ENCODE data around the gene DSTN.
A peak's percentile ranks its signal among the peaks of the same experiment; 100 is the strongest.

Gene DSTN

DNA sequence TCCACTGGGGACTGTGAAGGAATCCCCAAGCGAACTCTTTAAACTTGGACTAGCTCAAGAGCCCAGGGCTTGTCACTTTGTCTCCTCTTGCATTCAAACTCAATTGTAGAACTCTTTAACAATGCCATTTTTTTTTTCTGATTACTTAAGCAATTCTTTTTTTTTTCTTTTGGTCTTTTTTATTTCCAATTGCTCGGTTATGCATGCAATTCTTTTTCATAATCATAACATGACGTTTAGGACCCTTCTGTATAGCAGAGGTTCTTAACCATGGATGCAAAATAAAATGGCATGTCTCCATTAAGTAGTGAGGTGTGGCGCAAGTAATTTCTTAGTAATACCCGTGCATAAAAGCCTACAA is 38.2 kb upstream of the DSTN start:
- H3K4me3 ChIP-seq (ENCODE audit: insufficient read depth, low read depth, low read length, poor library complexity, severe bottlenecking): peak overlapping the region; percentile 62
- H3K27me3 ChIP-seq (replicated peaks; ENCODE audit: control insufficient read depth, insufficient read depth, low read length, poor library complexity, severe bottlenecking): peaks cover 7% of the 10 kb centered on the region
- H3K27ac ChIP-seq (ENCODE audit: insufficient read depth, low read length, poor library complexity, severe bottlenecking): peak overlapping the region; percentile 27
- no peak for DNase-seq
- H3K36me3 ChIP-seq (ENCODE audit: control insufficient read depth, insufficient read depth, low read length): no peaks in the 10 kb centered on the region
- no peaks in the 10 kb centered on the region for H3K9me3 ChIP-seq (ENCODE audit: control insufficient read depth, low read length)
- peaks cover 11% of the 10 kb centered on the region for H3K4me1 ChIP-seq (ENCODE audit: control insufficient read depth, insufficient read depth, low read length, poor library complexity, severe bottlenecking)

DNA sequence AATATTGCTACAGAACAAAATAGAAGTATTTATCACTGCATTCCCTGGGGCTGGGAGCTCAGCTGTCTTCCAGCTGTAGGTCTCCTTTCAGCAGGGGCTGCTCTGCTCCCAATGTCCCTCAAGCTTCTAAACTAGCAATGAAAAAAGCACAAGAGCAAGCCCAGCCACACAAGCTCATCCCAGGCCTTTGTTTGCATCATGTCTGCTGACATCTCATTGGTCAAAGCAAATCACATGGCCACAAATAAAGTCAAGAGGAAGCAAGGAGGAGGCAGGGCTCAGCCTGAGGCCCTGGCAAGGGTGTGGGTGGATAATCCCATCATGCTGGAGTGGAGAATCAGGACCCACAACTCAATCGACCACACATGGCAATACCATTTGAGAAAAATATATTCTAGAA is 36.5 kb upstream of the DSTN start:
- no peak overlapping the region for H3K4me3 ChIP-seq (ENCODE audit: insufficient read depth, low read depth, low read length, poor library complexity, severe bottlenecking)
- DNase-seq: no peak
- H3K9me3 ChIP-seq (ENCODE audit: control insufficient read depth, low read length): no peaks in the 10 kb centered on the region
- H3K27ac ChIP-seq (ENCODE audit: insufficient read depth, low read length, poor library complexity, severe bottlenecking): no peak overlapping the region
- no peaks in the 10 kb centered on the region for H3K36me3 ChIP-seq (ENCODE audit: control insufficient read depth, insufficient read depth, low read length)
- peaks cover 11% of the 10 kb centered on the region for H3K4me1 ChIP-seq (ENCODE audit: control insufficient read depth, insufficient read depth, low read length, poor library complexity, severe bottlenecking)
- H3K27me3 ChIP-seq (replicated peaks; ENCODE audit: control insufficient read depth, insufficient read depth, low read length, poor library complexity, severe bottlenecking): peaks cover 7% of the 10 kb centered on the region

GRCh38 chr20:17534077-17534476 is 35.8 kb upstream of the DSTN start:
- Histone ChIP-seq H3K27ac (ENCODE audit: insufficient read depth, low read length, poor library complexity, severe bottlenecking) (no peak overlapping the region), H3K9me3 (ENCODE audit: control insufficient read depth, low read length) (no peaks in the 10 kb centered on the region), H3K4me1 (ENCODE audit: control insufficient read depth, insufficient read depth, low read length, poor library complexity, severe bottlenecking) (peaks cover 11% of the 10 kb centered on the region), H3K36me3 (ENCODE audit: control insufficient read depth, insufficient read depth, low read length) (no peaks in the 10 kb centered on the region), H3K27me3 (replicated peaks; ENCODE audit: control insufficient read depth, insufficient read depth, low read length, poor library complexity, severe bottlenecking) (peaks cover 7% of the 10 kb centered on the region), H3K4me3 (ENCODE audit: insufficient read depth, low read depth, low read length, poor library complexity, severe bottlenecking) (no peak overlapping the region)
- DNase-seq: no peak

DNA sequence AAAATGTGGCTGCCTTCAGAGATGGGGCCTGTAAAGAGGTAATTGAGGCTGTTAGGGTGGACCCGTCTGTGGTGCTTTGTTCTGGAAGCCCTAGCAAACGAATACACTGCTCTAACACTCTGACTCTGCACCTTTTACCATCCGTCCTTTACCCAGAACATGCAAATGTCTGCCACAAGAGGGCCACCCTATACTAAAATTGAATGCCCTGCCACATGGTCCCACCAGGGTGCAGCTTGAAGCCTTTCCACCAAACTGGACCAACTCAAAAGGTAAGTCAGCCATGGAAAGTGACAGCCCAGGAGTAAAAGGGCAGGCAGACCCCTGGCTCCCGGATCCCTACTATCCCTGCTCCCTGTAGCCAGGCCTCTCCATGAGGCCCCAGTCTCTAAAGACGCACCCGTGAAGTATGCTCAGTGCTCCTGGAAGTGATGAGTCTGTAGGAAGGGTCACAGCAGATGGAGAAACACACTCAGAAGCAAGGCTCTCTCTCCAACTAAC is 32.9 kb upstream of the DSTN start:
- no peak overlapping the region for H3K4me3 ChIP-seq (ENCODE audit: insufficient read depth, low read depth, low read length, poor library complexity, severe bottlenecking)
- H3K4me1 ChIP-seq (ENCODE audit: control insufficient read depth, insufficient read depth, low read length, poor library complexity, severe bottlenecking): peaks cover 3% of the 10 kb centered on the region
- no peaks in the 10 kb centered on the region for H3K9me3 ChIP-seq (ENCODE audit: control insufficient read depth, low read length)
- no peak overlapping the region for H3K27ac ChIP-seq (ENCODE audit: insufficient read depth, low read length, poor library complexity, severe bottlenecking)
- peak; percentile 28 to 50 (median 36) for DNase-seq
- no peaks in the 10 kb centered on the region for H3K36me3 ChIP-seq (ENCODE audit: control insufficient read depth, insufficient read depth, low read length)
- no peaks in the 10 kb centered on the region for H3K27me3 ChIP-seq (replicated peaks; ENCODE audit: control insufficient read depth, insufficient read depth, low read length, poor library complexity, severe bottlenecking)

GRCh38 chr20:17537959-17538358 is 31.9 kb upstream of the DSTN start:
- Histone ChIP-seq H3K4me3 (ENCODE audit: insufficient read depth, low read depth, low read length, poor library complexity, severe bottlenecking) (no peak overlapping the region), H3K9me3 (ENCODE audit: control insufficient read depth, low read length) (no peaks in the 10 kb centered on the region), H3K27ac (ENCODE audit: insufficient read depth, low read length, poor library complexity, severe bottlenecking) (no peak overlapping the region), H3K36me3 (ENCODE audit: control insufficient read depth, insufficient read depth, low read length) (no peaks in the 10 kb centered on the region), H3K27me3 (replicated peaks; ENCODE audit: control insufficient read depth, insufficient read depth, low read length, poor library complexity, severe bottlenecking) (no peaks in the 10 kb centered on the region), H3K4me1 (ENCODE audit: control insufficient read depth, insufficient read depth, low read length, poor library complexity, severe bottlenecking) (peaks cover 3% of the 10 kb centered on the region)
- DNase-seq: no peak

- Histone ChIP-seq H3K27ac (ENCODE audit: insufficient read depth, low read length, poor library complexity, severe bottlenecking) (no peak overlapping the region), H3K27me3 (replicated peaks; ENCODE audit: control insufficient read depth, insufficient read depth, low read length, poor library complexity, severe bottlenecking) (no peaks in the 10 kb centered on the region), H3K9me3 (ENCODE audit: control insufficient read depth, low read length) (no peaks in the 10 kb centered on the region), H3K4me3 (ENCODE audit: insufficient read depth, low read depth, low read length, poor library complexity, severe bottlenecking) (no peak overlapping the region), H3K36me3 (ENCODE audit: control insufficient read depth, insufficient read depth, low read length) (no peaks in the 10 kb centered on the region), H3K4me1 (ENCODE audit: control insufficient read depth, insufficient read depth, low read length, poor library complexity, severe bottlenecking) (no peaks in the 10 kb centered on the region)
- no peak for DNase-seq
Measured at GRCh38 chr20:17538517-17539170, 31.2 kb upstream of the DSTN start.

- H3K9me3 ChIP-seq (ENCODE audit: control insufficient read depth, low read length): no peaks in the 10 kb centered on the region
- no peak overlapping the region for H3K27ac ChIP-seq (ENCODE audit: insufficient read depth, low read length, poor library complexity, severe bottlenecking)
- H3K36me3 ChIP-seq (ENCODE audit: control insufficient read depth, insufficient read depth, low read length): no peaks in the 10 kb centered on the region
- no peak overlapping the region for H3K4me3 ChIP-seq (ENCODE audit: insufficient read depth, low read depth, low read length, poor library complexity, severe bottlenecking)
- H3K4me1 ChIP-seq (ENCODE audit: control insufficient read depth, insufficient read depth, low read length, poor library complexity, severe bottlenecking): no peaks in the 10 kb centered on the region
- DNase-seq: no peak
- no peaks in the 10 kb centered on the region for H3K27me3 ChIP-seq (replicated peaks; ENCODE audit: control insufficient read depth, insufficient read depth, low read length, poor library complexity, severe bottlenecking)
Measured at GRCh38 chr20:17541596-17541995, 28.3 kb upstream of the DSTN start.

DNA sequence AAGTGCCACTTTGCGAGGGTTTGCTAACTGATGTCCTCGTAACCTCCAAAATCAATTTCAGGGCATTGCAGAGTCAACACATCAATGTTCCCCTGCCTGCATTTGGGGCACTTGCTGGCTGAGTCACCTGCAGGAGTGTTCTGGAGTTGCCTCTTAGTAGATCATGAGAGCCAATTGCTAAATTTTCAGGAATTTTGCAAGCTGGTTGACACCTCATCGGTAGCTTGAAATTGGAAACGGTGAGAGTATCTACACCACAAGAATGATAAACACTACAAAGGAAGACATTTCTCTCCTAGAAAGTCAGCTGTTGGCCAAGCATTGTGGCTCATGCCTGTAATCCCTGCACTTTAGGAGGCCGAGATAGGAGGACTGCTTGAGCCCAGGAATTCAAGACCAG is 27.9 kb upstream of the DSTN start:
- no peak for DNase-seq
- H3K27ac ChIP-seq (ENCODE audit: insufficient read depth, low read length, poor library complexity, severe bottlenecking): no peak overlapping the region

DNA sequence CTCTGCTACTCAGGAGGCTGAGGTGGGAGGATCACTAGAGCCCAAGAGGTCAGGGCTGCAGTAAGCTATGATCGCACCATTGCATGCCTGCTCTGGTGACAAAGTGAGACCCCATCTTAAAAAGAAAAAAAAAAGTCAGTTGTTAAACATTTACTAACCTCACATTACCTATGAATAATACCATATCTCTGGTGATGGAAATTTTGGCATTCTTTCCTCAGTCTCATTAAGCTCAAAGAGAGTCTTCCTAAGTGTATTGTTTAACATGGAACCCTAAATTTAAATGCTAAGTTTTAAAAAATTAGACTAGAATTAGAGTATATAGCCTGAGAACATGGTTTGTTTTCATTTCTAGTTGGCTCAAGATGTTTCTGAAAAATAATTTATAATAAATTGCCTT is 27.4 kb upstream of the DSTN start:
- H3K36me3 ChIP-seq (ENCODE audit: control insufficient read depth, insufficient read depth, low read length): no peaks in the 10 kb centered on the region
- no peaks in the 10 kb centered on the region for H3K9me3 ChIP-seq (ENCODE audit: control insufficient read depth, low read length)
- DNase-seq: no peak
- no peaks in the 10 kb centered on the region for H3K4me1 ChIP-seq (ENCODE audit: control insufficient read depth, insufficient read depth, low read length, poor library complexity, severe bottlenecking)
- H3K27me3 ChIP-seq (replicated peaks; ENCODE audit: control insufficient read depth, insufficient read depth, low read length, poor library complexity, severe bottlenecking): no peaks in the 10 kb centered on the region
- no peak overlapping the region for H3K27ac ChIP-seq (ENCODE audit: insufficient read depth, low read length, poor library complexity, severe bottlenecking)
- no peak overlapping the region for H3K4me3 ChIP-seq (ENCODE audit: insufficient read depth, low read depth, low read length, poor library complexity, severe bottlenecking)

More for the DNA sequence above, 27.9 kb upstream of the DSTN start:
- no peak overlapping the region for H3K4me3 ChIP-seq (ENCODE audit: insufficient read depth, low read depth, low read length, poor library complexity, severe bottlenecking)
- H3K27me3 ChIP-seq (replicated peaks; ENCODE audit: control insufficient read depth, insufficient read depth, low read length, poor library complexity, severe bottlenecking): no peaks in the 10 kb centered on the region
- no peaks in the 10 kb centered on the region for H3K4me1 ChIP-seq (ENCODE audit: control insufficient read depth, insufficient read depth, low read length, poor library complexity, severe bottlenecking)
- H3K36me3 ChIP-seq (ENCODE audit: control insufficient read depth, insufficient read depth, low read length): no peaks in the 10 kb centered on the region
- H3K9me3 ChIP-seq (ENCODE audit: control insufficient read depth, low read length): no peaks in the 10 kb centered on the region

DNA sequence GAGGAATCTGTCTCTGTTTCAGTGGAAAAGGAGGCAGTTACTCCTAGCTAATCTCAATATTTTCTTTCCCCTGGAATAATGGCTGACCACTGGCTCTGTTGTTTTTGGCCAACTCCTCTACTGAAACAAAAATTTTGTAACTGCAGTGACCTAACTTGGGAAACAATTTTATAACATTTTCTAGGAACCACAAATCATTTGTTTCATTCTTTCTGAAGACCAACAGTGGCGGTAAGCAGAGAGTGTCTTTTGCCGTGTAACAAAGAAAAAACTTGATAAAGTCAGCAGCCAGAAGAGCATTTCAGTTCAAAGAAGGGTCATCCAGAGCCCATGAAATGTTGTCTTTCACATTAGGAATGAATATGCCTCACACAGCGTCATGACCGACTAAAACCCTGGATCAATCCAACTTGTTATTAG is 26.9 kb upstream of the DSTN start:
- Histone ChIP-seq H3K36me3 (ENCODE audit: control insufficient read depth, insufficient read depth, low read length) (no peaks in the 10 kb centered on the region), H3K27ac (ENCODE audit: insufficient read depth, low read length, poor library complexity, severe bottlenecking) (no peak overlapping the region), H3K9me3 (ENCODE audit: control insufficient read depth, low read length) (no peaks in the 10 kb centered on the region), H3K27me3 (replicated peaks; ENCODE audit: control insufficient read depth, insufficient read depth, low read length, poor library complexity, severe bottlenecking) (no peaks in the 10 kb centered on the region), H3K4me1 (ENCODE audit: control insufficient read depth, insufficient read depth, low read length, poor library complexity, severe bottlenecking) (no peaks in the 10 kb centered on the region), H3K4me3 (ENCODE audit: insufficient read depth, low read depth, low read length, poor library complexity, severe bottlenecking) (no peak overlapping the region)
- DNase-seq: no peak

All from effector memory CD4-positive, alpha-beta T cell (primary cell).